ENCODE data around the gene PDE2A.

- TF ChIP-seq ZNF274 (IDR thresholded peaks at IDR 0.05; ENCODE audit: low read depth, low read length) (no peak), YY1 (IDR thresholded peaks at IDR 0.05; ENCODE audit: insufficient read depth, insufficient read length) (no peak), SUZ12 (IDR thresholded peaks at IDR 0.05; ENCODE audit: extremely low read depth, insufficient read depth, insufficient read length) (no peak)
Measured at GRCh38 chr11:72706579-72706978, 32.4 kb upstream of the PDE2A start.

All from NT2/D1 (cell line).